ENCODE results near the gene TSPAN4. TPM values are rescaled to one million over a fixed set of nuclear protein-coding genes. Genes with fewer than 3 reads are reported as not detected.

Gene TSPAN4
- total RNA-seq, 2 donors from 2014 or later: 11.7 to 20.2 TPM

DNA sequence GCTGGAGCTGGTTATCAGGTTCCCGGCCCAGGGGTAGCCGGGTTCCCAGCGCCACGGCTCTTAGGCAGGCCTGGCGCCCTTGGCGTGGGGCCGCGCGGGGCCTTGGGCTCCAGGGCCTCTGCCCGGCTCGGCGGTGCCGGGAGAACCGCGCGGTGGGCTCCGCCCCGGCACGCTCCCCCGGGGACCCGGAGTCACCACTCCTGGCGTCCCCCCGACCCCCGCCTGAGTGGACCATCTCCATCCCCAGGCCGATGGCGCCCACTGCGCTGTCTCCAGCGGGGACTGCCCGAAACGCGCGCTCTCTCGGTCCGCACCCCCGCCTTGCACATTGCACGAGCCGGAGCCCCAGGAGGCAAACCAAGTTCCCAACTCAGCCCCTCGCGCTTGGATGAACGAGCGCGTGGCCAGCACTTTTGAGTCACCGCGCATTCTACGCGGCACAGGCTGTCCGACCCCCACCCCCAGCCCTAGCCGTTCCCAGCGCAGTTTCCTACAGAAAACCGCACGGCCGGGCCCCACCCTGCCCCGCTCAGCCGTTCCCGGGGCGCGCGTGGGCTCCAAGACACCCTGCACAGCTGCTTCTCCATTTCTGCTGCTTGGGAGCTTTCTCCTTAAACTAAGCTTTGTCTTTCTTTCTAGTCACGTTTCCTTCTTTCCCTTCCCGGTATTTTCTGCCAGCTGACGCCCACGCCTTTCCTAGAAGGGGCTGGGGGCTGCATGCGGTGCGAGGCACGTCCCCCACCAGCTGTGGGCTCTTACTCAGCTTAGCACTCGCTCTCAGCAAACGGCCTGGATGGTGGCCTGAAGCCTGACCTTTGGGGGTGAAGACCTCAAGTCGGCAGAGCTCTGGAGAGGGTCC, 68.6 kb downstream of the TSPAN4 start:
- intact Hi-C loops (cut with DNase I, micrococcal nuclease): no loop called here
- peak; percentile 42 for ATAC-seq
- DNase-seq: peak in 1 of 2 donors; percentile 49

DNA sequence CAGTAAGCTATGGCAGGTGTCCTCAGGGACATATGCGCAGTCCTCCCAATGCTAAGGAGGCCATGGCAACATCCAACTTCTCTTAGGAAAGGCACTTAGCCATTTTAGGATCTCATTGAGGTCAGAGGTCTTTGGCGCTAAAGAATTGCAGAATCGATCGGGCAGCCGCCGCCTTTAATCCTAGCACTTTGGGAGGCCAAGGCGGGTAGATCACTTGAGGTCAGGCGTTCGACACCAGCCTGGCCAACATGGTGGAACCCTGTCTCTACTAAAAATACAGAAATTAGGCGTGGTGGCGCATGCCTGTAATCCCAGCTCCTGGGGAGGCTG, 69.2 kb downstream of the TSPAN4 start:
- intact Hi-C loops (cut with DNase I, micrococcal nuclease): no loop called here

DNA sequence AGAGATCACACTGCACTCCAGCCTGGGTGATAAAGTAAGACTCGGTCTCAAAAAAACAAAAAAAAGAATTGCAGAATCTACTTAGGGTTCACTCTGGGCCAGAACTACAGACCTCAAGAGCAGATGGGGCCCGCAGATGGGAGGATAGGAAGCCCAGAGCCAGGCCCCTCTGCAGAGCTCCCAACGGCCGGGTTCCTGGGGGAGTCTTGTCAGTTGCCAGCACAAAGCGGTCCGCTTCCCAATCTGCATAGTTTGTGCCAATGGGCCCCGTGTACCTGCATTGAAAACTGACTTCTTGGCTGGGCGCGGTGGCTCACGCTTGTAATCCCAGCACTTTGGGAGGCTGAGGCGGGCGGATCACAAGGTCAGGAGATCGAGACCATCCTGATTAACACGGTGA, 69.6 kb downstream of the TSPAN4 start:
- intact Hi-C loops (cut with DNase I, micrococcal nuclease): no loop called here
- no peak for DNase-seq
- no peak for ATAC-seq

More for the DNA sequence above, 69.2 kb downstream of the TSPAN4 start:
- DNase-seq: no peak
- no peak for ATAC-seq

DNA sequence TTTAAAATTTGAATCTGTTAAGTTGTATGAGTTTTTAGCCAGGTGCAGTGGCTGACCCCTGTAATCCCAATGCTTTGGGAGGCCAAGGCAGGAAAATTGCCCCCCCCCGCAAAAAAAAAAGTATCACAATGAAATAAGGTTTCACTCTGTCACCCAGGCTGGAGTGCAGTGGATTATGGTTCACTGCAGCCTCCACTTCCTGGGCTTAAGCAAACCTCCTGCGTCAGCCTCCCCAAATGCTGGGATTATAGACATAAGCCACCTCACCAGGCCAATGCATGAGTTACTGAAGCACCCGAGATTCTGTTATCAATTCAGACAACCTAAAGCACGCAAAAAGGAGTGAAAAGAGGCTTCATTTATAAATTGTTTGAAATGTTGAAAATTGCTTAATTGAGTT, 70.4 kb downstream of the TSPAN4 start:
- DNase-seq: no peak
- intact Hi-C loops (cut with DNase I, micrococcal nuclease): no loop called here
- ATAC-seq: no peak

DNA sequence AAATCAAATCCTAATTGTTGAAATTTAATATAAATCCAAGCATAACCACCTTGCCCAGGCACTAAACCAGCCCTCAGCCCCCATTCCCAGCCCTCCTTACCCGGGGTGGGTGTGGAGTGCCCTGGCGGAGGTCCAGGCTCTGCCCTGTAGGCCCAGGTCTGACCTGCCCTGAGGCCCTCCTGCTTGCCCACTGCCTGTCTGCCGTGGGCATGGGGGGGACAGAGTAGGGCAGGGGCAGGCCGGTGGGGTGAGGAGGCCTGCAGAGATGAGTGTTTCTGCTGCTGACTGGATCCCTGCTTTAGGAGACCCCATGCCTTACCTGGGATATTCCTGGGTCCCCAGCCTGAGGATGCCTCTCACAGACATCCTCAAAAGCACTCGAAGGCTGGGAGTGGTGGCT, 71.6 kb downstream of the TSPAN4 start:
- intact Hi-C loops (cut with DNase I, micrococcal nuclease): no loop called here
- no peak for ATAC-seq
- DNase-seq: no peak

DNA sequence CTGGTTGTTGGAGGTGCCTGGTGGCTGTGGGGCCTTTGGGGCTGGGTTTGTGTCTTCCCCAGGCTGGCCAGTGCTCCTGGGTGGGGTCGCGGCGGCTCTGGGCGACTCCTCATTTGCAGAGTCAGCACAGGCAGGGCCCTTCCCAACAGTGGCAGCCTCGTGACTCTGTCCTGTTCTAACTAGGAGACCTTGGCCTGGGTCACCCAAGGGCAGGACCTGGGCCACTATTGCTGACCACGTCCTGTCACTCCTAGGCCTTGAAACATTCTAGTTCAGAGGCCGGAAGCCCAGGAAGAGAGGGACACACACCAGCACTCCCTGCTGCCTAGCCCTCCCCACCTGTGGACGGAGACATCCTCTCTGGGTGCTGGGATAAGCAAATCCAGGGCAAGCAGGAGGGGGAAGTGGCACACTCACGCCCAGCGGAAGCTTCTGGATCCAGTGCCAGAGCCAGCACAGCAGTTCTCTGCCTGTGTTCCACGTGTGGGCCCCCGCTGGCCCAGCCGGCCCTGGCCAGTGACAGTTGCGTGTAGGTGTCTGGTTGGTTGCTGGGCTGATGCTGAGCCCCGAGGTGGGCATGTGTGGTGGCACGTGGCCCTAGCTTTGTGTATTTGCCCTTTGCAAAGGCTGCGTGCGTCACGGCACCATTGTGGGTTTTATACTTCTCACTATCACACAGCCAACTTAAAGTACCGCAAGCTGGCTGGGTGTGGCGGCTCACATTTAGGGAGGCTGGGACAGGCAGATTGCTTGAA, 72.3 kb downstream of the TSPAN4 start:
- ATAC-seq (no peak), DNase-seq (peak; percentile 41 to 61)
- intact Hi-C loops (cut with DNase I, micrococcal nuclease): no loop called here

Other genes starting within 250 kb of the TSPAN4 start
- gene IRF7, start 226.9 kb upstream of the TSPAN4 start, total RNA-seq: 10 to 100 TPM; 29.9 to 36.4 TPM
- 100 to 1,000 TPM; 359 to 611 TPM for gene CDHR5, start 217.9 kb upstream of the TSPAN4 start, total RNA-seq
- gene SCT, start 215.7 kb upstream of the TSPAN4 start, total RNA-seq: 1 to 10 TPM in 1 of 2 donors, not detected in 1; 2.7 TPM
- gene DRD4, start 205.6 kb upstream of the TSPAN4 start, total RNA-seq: 1 to 10 TPM; 1.3 to 1.9 TPM
- gene DEAF1, start 147.6 kb upstream of the TSPAN4 start, total RNA-seq: 10 to 100 TPM; 24.1 to 27.1 TPM
- gene TMEM80, start 147.0 kb upstream of the TSPAN4 start, total RNA-seq: 10 to 100 TPM; 26.9 to 31.3 TPM
- gene EPS8L2, start 136.6 kb upstream of the TSPAN4 start, total RNA-seq: 100 to 1,000 TPM; 248 to 294 TPM
- gene TALDO1, start 95.4 kb upstream of the TSPAN4 start, total RNA-seq: 100 to 1,000 TPM; 159 to 186 TPM
- 10 to 100 TPM; 49.2 to 60.2 TPM for gene GATD1, start 65.4 kb upstream of the TSPAN4 start, total RNA-seq
- under 1 TPM in 1 of 2 donors, not detected in 1; 0.36 TPM for gene CEND1, start 52.8 kb upstream of the TSPAN4 start, total RNA-seq
- 10 to 100 TPM; 16.0 to 16.8 TPM for gene SLC25A22, start 44.6 kb upstream of the TSPAN4 start, total RNA-seq
- 10 to 100 TPM; 20.0 to 25.8 TPM for gene PIDD1, start 37.6 kb upstream of the TSPAN4 start, total RNA-seq
- gene RPLP2, start 32.9 kb upstream of the TSPAN4 start, total RNA-seq: 1,000 to 10,000 TPM; 1,811 to 1,846 TPM
- 100 to 1,000 TPM; 161 to 222 TPM for gene PNPLA2, start 23.9 kb upstream of the TSPAN4 start, total RNA-seq
- 100 to 1,000 TPM; 117 to 122 TPM for gene CRACR2B, start 14.9 kb upstream of the TSPAN4 start, total RNA-seq
- 100 to 1,000 TPM; 443 to 462 TPM for gene CD151, start 9.9 kb upstream of the TSPAN4 start, total RNA-seq
- 10 to 100 TPM; 79.4 to 83.1 TPM for gene POLR2L, start 323 bp upstream of the TSPAN4 start, total RNA-seq
- 10 to 100 TPM; 52.0 to 54.2 TPM for gene CHID1, start 68.0 kb downstream of the TSPAN4 start, total RNA-seq
- 10 to 100 TPM; 61.6 to 68.8 TPM for gene AP2A2, start 83.0 kb downstream of the TSPAN4 start, total RNA-seq
- not detected for gene MUC6, start 193.9 kb downstream of the TSPAN4 start, total RNA-seq
- gene MUC2, start 232.0 kb downstream of the TSPAN4 start, total RNA-seq: 1,000 to 10,000 TPM; 1,472 to 2,135 TPM